SK-N-SH treated with all-trans-retinoic acid at 6 μM for 48 hours (cell line): ENCODE measurements around the gene SLC17A2.

ENCODE experiments used
- ATAC-seq: fragments of 200-7000 bp; cut with Tn5 transposase; 3 replicates; pipeline ENCODE4 v1.9.1; 2020; ENCODE audit warnings: mild to moderate bottlenecking, moderate library complexity
- CREB5 ChIP-seq: fragments of 250-450 bp; sonication (Bioruptor Pico); IDR thresholded peaks from 2 replicates; pipeline ENCODE4 v1.5.1; 2020; ENCODE audit warnings: low read depth, mild to moderate bottlenecking, moderate library complexity
- ESRRG ChIP-seq: fragments of 250-450 bp; sonication (Bioruptor Pico); IDR thresholded peaks from 2 replicates; pipeline ENCODE4 v1.6.1; 2021; ENCODE audit warnings: mild to moderate bottlenecking
- GLIS3 ChIP-seq: fragments of 250-450 bp; sonication (Bioruptor Pico); IDR thresholded peaks from 2 replicates; pipeline ENCODE4 v1.5.0; 2020; ENCODE audit warnings: mild to moderate bottlenecking, moderate library complexity
- ISL1 ChIP-seq: fragments of 250-450 bp; sonication (Bioruptor Pico); IDR thresholded peaks from 2 replicates; pipeline ENCODE4 v2.1.2; 2022; ENCODE audit warnings: mild to moderate bottlenecking, moderate library complexity
- OSR1 ChIP-seq: fragments of 250-450 bp; sonication (Bioruptor Pico); IDR thresholded peaks from 2 replicates; pipeline ENCODE4 v1.8.0; 2022; ENCODE audit warnings: moderate library complexity, mild to moderate bottlenecking, inconsistent platforms
- PPARA ChIP-seq: fragments of 250-450 bp; sonication (Bioruptor Pico); IDR thresholded peaks from 2 replicates; pipeline ENCODE4 v1.5.0; 2020; ENCODE audit warnings: mild to moderate bottlenecking, borderline replicate concordance
- RARB ChIP-seq: fragments of 250-450 bp; sonication (Bioruptor Pico); IDR thresholded peaks from 2 replicates; pipeline ENCODE4 v1.8.0; 2021; ENCODE audit warnings: mild to moderate bottlenecking, moderate library complexity
- SNAI2 ChIP-seq: fragments of 250-450 bp; sonication (Bioruptor Pico); IDR thresholded peaks from 2 replicates; pipeline ENCODE4 v1.5.0; 2020; ENCODE audit warnings: mild to moderate bottlenecking, moderate library complexity
- TCF4 ChIP-seq: fragments of 250-450 bp; sonication (Bioruptor Pico); IDR thresholded peaks from 2 replicates; pipeline ENCODE4 v1.8.0; 2021; ENCODE audit warnings: mild to moderate bottlenecking, moderate library complexity, borderline replicate concordance
- TSHZ2 ChIP-seq: fragments of 250-450 bp; sonication (Bioruptor Pico); IDR thresholded peaks from 2 replicates; pipeline ENCODE4 v1.5.0; 2020; ENCODE audit warnings: mild to moderate bottlenecking, moderate library complexity
- ZC3H10 ChIP-seq: fragments of 250-450 bp; sonication (Bioruptor Pico); IDR thresholded peaks from 2 replicates; pipeline ENCODE4 v1.5.1; 2021; ENCODE audit warnings: mild to moderate bottlenecking, moderate library complexity
- TF ChIP-seq, protein P1 (sequence below): fragments of 250-450 bp; sonication (Bioruptor Pico); IDR thresholded peaks from 2 replicates; pipeline ENCODE4 v1.8.0; 2020; ENCODE audit warnings: mild to moderate bottlenecking, moderate library complexity, borderline replicate concordance
- TF ChIP-seq, protein P2 (sequence below): fragments of 250-450 bp; sonication (Bioruptor Pico); IDR thresholded peaks from 2 replicates; pipeline ENCODE4 v1.5.1; 2021; ENCODE audit warnings: mild to moderate bottlenecking, moderate library complexity
- TF ChIP-seq, protein P3 (sequence below): fragments of 250-450 bp; sonication (Bioruptor Pico); IDR thresholded peaks from 2 replicates; pipeline ENCODE4 v1.8.0; 2021; ENCODE audit warnings: low read depth, mild to moderate bottlenecking, moderate library complexity, borderline replicate concordance

Gene SLC17A2

DNA sequence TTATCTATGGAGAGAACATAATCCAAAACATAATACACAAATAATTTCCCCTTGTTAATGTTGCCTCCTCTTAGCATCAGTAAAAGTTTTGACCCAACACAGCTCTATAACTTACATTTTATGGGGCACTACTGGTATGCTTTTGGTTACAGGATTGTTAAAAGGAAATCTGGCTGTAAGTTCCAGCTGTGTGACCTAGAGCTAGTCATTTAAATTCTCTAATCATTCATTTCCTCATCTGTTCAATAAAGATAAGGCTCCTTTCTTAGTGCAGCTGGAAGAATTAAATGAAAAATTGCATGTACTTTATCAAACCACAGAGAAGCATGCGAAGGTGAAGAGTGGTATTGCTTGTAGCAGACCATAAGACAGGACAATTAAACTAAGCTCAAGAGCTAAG, 4.6 kb downstream of the SLC17A2 start:
- TF ChIP-seq GLIS3, result 0 out of 2 replicates have a peak, but pooled peaks have one; percentile 69
- peak; percentile 87 for TF ChIP-seq TCF4 (CRISPR knock-in tag)
- TF ChIP-seq SNAI2 (CRISPR knock-in tag), result no peak
- peak; percentile 47; the same call in 1 of the 2 replicates for TF ChIP-seq ISL1 (CRISPR knock-in tag)
- ATAC-seq, result no peak

- ATAC-seq, result no peak
- TF ChIP-seq ESRRG (no peak), OSR1 (no peak), TCF4 (CRISPR knock-in tag) (no peak), ISL1 (CRISPR knock-in tag) (0 out of 2 replicates have a peak, but pooled peaks have one; percentile 8), CREB5 (CRISPR knock-in tag) (no peak)
- TF ChIP-seq, protein P1, sequence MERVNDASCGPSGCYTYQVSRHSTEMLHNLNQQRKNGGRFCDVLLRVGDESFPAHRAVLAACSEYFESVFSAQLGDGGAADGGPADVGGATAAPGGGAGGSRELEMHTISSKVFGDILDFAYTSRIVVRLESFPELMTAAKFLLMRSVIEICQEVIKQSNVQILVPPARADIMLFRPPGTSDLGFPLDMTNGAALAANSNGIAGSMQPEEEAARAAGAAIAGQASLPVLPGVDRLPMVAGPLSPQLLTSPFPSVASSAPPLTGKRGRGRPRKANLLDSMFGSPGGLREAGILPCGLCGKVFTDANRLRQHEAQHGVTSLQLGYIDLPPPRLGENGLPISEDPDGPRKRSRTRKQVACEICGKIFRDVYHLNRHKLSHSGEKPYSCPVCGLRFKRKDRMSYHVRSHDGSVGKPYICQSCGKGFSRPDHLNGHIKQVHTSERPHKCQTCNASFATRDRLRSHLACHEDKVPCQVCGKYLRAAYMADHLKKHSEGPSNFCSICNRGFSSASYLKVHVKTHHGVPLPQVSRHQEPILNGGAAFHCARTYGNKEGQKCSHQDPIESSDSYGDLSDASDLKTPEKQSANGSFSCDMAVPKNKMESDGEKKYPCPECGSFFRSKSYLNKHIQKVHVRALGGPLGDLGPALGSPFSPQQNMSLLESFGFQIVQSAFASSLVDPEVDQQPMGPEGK (CRISPR knock-in tag), result no peak
Observed at GRCh38 chr6:25922301-25922700, 8.2 kb downstream of the SLC17A2 start.

DNA sequence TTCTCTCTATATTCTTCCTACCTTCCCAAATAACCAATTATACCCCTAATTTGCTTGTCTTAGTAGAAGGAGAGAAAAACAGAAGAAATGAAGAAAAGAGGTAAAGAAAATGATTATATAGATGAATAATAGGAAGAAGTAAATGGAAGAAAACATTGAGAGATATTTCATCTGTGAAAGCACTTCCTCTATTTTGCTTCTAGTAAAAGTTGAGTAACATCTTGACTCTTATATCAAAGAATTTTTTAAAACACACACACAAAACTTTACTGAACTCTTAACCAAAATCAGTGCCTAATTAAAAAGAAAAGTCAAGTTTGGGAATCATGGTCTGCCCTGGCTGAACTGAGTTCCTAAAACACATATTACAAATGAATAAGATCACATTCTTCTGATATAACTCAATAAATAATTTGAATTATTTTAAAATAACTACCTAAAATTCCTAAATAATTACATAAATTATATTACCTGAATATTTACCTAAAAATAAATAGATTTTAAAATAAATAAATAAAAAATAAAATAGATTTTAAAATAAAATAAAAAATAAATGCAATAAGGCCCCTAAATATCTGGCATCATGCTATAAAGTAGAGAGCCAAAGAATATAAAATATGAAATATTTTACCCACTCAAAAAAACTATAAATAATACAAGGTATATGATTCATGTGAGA, 8.8 kb downstream of the SLC17A2 start:
- no peak for TF ChIP-seq ESRRG
- TF ChIP-seq TSHZ2, result no peak
- TF ChIP-seq CREB5 (CRISPR knock-in tag), result no peak
- TF ChIP-seq, protein P2, sequence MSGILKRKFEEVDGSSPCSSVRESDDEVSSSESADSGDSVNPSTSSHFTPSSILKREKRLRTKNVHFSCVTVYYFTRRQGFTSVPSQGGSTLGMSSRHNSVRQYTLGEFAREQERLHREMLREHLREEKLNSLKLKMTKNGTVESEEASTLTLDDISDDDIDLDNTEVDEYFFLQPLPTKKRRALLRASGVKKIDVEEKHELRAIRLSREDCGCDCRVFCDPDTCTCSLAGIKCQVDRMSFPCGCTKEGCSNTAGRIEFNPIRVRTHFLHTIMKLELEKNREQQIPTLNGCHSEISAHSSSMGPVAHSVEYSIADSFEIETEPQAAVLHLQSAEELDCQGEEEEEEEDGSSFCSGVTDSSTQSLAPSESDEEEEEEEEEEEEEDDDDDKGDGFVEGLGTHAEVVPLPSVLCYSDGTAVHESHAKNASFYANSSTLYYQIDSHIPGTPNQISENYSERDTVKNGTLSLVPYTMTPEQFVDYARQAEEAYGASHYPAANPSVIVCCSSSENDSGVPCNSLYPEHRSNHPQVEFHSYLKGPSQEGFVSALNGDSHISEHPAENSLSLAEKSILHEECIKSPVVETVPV (CRISPR knock-in tag), result no peak
- no peak for TF ChIP-seq SNAI2 (CRISPR knock-in tag)
- no peak for TF ChIP-seq RARB
- no peak for ATAC-seq

GRCh38 chr6:25919657-25920056, 10.8 kb downstream of the SLC17A2 start:
- ATAC-seq, result no peak
- TF ChIP-seq ISL1 (CRISPR knock-in tag) (no peak), PPARA (no peak), CREB5 (CRISPR knock-in tag) (no peak), ZC3H10 (CRISPR knock-in tag) (no peak)
- TF ChIP-seq, protein P2 (CRISPR knock-in tag), result no peak
- TF ChIP-seq, protein P3, sequence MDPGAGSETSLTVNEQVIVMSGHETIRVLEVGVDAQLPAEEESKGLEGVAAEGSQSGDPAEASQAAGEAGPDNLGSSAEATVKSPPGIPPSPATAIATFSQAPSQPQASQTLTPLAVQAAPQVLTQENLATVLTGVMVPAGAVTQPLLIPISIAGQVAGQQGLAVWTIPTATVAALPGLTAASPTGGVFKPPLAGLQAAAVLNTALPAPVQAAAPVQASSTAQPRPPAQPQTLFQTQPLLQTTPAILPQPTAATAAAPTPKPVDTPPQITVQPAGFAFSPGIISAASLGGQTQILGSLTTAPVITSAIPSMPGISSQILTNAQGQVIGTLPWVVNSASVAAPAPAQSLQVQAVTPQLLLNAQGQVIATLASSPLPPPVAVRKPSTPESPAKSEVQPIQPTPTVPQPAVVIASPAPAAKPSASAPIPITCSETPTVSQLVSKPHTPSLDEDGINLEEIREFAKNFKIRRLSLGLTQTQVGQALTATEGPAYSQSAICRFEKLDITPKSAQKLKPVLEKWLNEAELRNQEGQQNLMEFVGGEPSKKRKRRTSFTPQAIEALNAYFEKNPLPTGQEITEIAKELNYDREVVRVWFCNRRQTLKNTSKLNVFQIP, result no peak
- TF ChIP-seq, protein P1 (CRISPR knock-in tag), result no peak
